NT2/D1 (cell line): ENCODE measurements around the gene AGO3.

Experiments used
- YY1 ChIP-seq: IDR thresholded peaks from 2 replicates; pipeline ENCODE4 v1.6.1; 2011; ENCODE audit not compliant: insufficient read length, insufficient read depth
- ZNF274 ChIP-seq: IDR thresholded peaks from 2 replicates; pipeline ENCODE4 v1.6.1; 2011; ENCODE audit warnings: mild to moderate bottlenecking, low read depth, low read length

- TF ChIP-seq ZNF274 (no peak), YY1 (no peak)
Measured at GRCh38 chr1:36094621-36095061, 163.7 kb downstream of the AGO3 start.
